A549 (cell line): ENCODE results near the gene MYO1H. TPM values are rescaled to one million over a fixed set of nuclear protein-coding genes. Genes with fewer than 3 reads are reported as not detected.

ENCODE experiments used
- ATAC-seq, 2 experiments: fragments of 200-7000 bp in 1 of 2; fragments of >200 bp in 1 of 2; cut with Nextera tagmentation in 1 of 2; cut with Tn5 transposase in 1 of 2; 3 replicates each; pipeline versions ENCODE4 v1.8.0 to v1.9.1; 2018 to 2020; ENCODE audit warnings: mild to moderate bottlenecking in 1 of 2, moderate library complexity in 1 of 2
- CTCF ChIA-PET: fragments of 300-600 bp; sonication (Branson Sonifier 250); formaldehyde crosslinking; extraction: SDS; loops from one replicate; lab custom pipeline; 2021; ENCODE audit warnings: antibody characterized with exemption, inconsistent platforms; lab: Yijun Ruan, JAX
- POLR2A ChIA-PET: fragments of 350-600 bp; formaldehyde crosslinking; extraction: SDS; loops from one replicate; lab custom pipeline; 2021; ENCODE audit warnings: antibody characterized with exemption, inconsistent platforms; lab: Yijun Ruan, JAX
- DNase-seq, 2 experiments: peaks; one replicate each; pipeline versions ENCODE4 v3.0.0 to v3.0.0-alpha.2; 2011 to 2016; ENCODE audit warnings: low read depth in 1 of 2, low spot score in 1 of 2
- FAIRE-seq: peaks from 2 replicates; lab custom pipeline; 2011; peaks lifted over from hg19 to GRCh38; lab: Jason Lieb, UNC
- H3K27ac ChIP-seq, 2 experiments: fragments of >200 bp; sonication (Bioruptor Twin); formaldehyde crosslinking; 3 replicates each; pipeline ENCODE4 v1.5.1; 2016 to 2017
- H3K4me1 ChIP-seq: fragments of >200 bp; sonication (Bioruptor Twin); formaldehyde crosslinking; 3 replicates; pipeline ENCODE4 v1.6.1; 2016
- H3K4me2 ChIP-seq: fragments of >200 bp; sonication (Bioruptor Twin); formaldehyde crosslinking; 3 replicates; pipeline ENCODE4 v1.6.1; 2016
- H3K4me3 ChIP-seq: fragments of >200 bp; sonication (Bioruptor Twin); formaldehyde crosslinking; 3 replicates; pipeline ENCODE4 v1.5.1; 2016
- H3K9me3 ChIP-seq: fragments of >200 bp; sonication (Bioruptor Twin); formaldehyde crosslinking; 3 replicates; pipeline ENCODE4 v1.6.1; 2016
- ATOH8 ChIP-seq: fragments of 250-450 bp; sonication (Bioruptor Pico); IDR thresholded peaks from 2 replicates; pipeline ENCODE4 v1.5.0; 2020; ENCODE audit warnings: low read depth, mild to moderate bottlenecking, moderate library complexity
- BCL3 ChIP-seq: fragments of >200 bp; sonication (Bioruptor Twin); formaldehyde crosslinking; IDR thresholded peaks from 3 replicates; pipeline ENCODE4 v1.6.1; 2016
- BHLHE40 ChIP-seq: IDR thresholded peaks from 2 replicates; pipeline ENCODE4 v1.6.1; 2012; ENCODE audit warnings: low read depth, low read length, inconsistent platforms
- CEBPB ChIP-seq, 2 experiments: fragments of >200 bp in 1 of 2; sonication (Bioruptor Twin) in 1 of 2; formaldehyde crosslinking in 1 of 2; IDR thresholded peaks; 2 replicates each; pipeline ENCODE4 v1.6.1; 2012 to 2016
- CHD4 ChIP-seq: fragments of 200-600 bp; sonication (generic); IDR thresholded peaks from 2 replicates; pipeline ENCODE4 v1.6.1; 2016; ENCODE audit warnings: antibody characterized with exemption, mild to moderate bottlenecking, borderline replicate concordance
- CTCF ChIP-seq: fragments of >200 bp; sonication (Bioruptor Twin); formaldehyde crosslinking; IDR thresholded peaks from 3 replicates; pipeline ENCODE4 v1.5.1; 2016
- EHMT2 ChIP-seq: fragments of 200-600 bp; sonication (generic); IDR thresholded peaks from 2 replicates; pipeline ENCODE4 v1.6.1; 2016; ENCODE audit warnings: antibody characterized with exemption, low read depth, mild to moderate bottlenecking, moderate library complexity
- ESRRA ChIP-seq: fragments of 150-350 bp; IDR thresholded peaks from 2 replicates; pipeline ENCODE4 v1.6.1; 2014; ENCODE audit warnings: mild to moderate bottlenecking, low read length, borderline replicate concordance
- FOXS1 ChIP-seq: fragments of 250-450 bp; sonication (Bioruptor Pico); IDR thresholded peaks from 2 replicates; pipeline ENCODE4 v1.5.0; 2020; ENCODE audit warnings: mild to moderate bottlenecking, moderate library complexity
- GATA3 ChIP-seq: IDR thresholded peaks from 2 replicates; pipeline ENCODE4 v1.6.1; 2012; ENCODE audit warnings: borderline replicate concordance
- HDAC2 ChIP-seq: fragments of 200-600 bp; sonication (generic); IDR thresholded peaks from 2 replicates; pipeline ENCODE4 v1.6.1; 2016
- HES2 ChIP-seq: fragments of >200 bp; sonication (Bioruptor Twin); formaldehyde crosslinking; IDR thresholded peaks from 2 replicates; pipeline ENCODE4 v1.6.1; 2016
- HEYL ChIP-seq: fragments of 250-450 bp; sonication (Bioruptor Pico); IDR thresholded peaks from 2 replicates; pipeline ENCODE4 v1.8.0; 2021; ENCODE audit warnings: mild to moderate bottlenecking, moderate library complexity
- JUNB ChIP-seq: fragments of >200 bp; sonication (Bioruptor Twin); formaldehyde crosslinking; IDR thresholded peaks from 2 replicates; pipeline ENCODE4 v1.6.1; 2016
- KDM1A ChIP-seq: fragments of 200-600 bp; sonication (generic); IDR thresholded peaks from 2 replicates; pipeline ENCODE4 v1.6.1; 2016; ENCODE audit warnings: low read depth, mild to moderate bottlenecking
- MAFK ChIP-seq: fragments of 450-650 bp; IDR thresholded peaks from 2 replicates; pipeline ENCODE4 v1.6.1; 2014; ENCODE audit not compliant: partially characterized antibody
- NPAS2 ChIP-seq: fragments of 250-450 bp; sonication (Bioruptor Pico); IDR thresholded peaks from 2 replicates; pipeline ENCODE4 v1.8.0; 2022; ENCODE audit warnings: mild to moderate bottlenecking, moderate library complexity, borderline replicate concordance
- POLR2A ChIP-seq: IDR thresholded peaks from 2 replicates; pipeline ENCODE4 v1.6.1; 2012; ENCODE audit warnings: mild to moderate bottlenecking, low read length
- RAD21 ChIP-seq, 2 experiments: fragments of >200 bp in 1 of 2; sonication (Bioruptor Twin) in 1 of 2; formaldehyde crosslinking in 1 of 2; IDR thresholded peaks in 1 of 2; conservative IDR thresholded peaks in 1 of 2; 2 replicates in 1 of 2; 3 replicates in 1 of 2; pipeline ENCODE4 v1.6.1; 2012 to 2018; ENCODE audit warnings: inconsistent platforms in 1 of 2
- RCOR1 ChIP-seq: fragments of 150-350 bp; IDR thresholded peaks from 2 replicates; pipeline ENCODE4 v1.6.1; 2014; ENCODE audit warnings: antibody characterized with exemption, low read length, low read depth
- REST ChIP-seq: fragments of 200-600 bp; sonication (generic); IDR thresholded peaks from 2 replicates; pipeline ENCODE4 v1.6.1; 2016; ENCODE audit warnings: antibody characterized with exemption, mild to moderate bottlenecking, moderate library complexity
- RFX5 ChIP-seq: fragments of 450-650 bp; IDR thresholded peaks from 2 replicates; pipeline ENCODE4 v1.7.1; 2014; ENCODE audit warnings: antibody characterized with exemption, mild to moderate bottlenecking, moderate library complexity
- TFCP2L1 ChIP-seq: fragments of 250-450 bp; sonication (Bioruptor Pico); IDR thresholded peaks from 2 replicates; pipeline ENCODE4 v1.5.0; 2021; ENCODE audit warnings: mild to moderate bottlenecking
- TP53 ChIP-seq: fragments of 250-450 bp; sonication (Bioruptor Pico); IDR thresholded peaks from 2 replicates; pipeline ENCODE4 v1.5.0; 2021; ENCODE audit warnings: mild to moderate bottlenecking, moderate library complexity
- ZFP36 ChIP-seq: fragments of 450-650 bp; IDR thresholded peaks from 2 replicates; pipeline ENCODE4 v1.6.1; 2014; ENCODE audit warnings: borderline replicate concordance; ENCODE audit not compliant: partially characterized antibody
- ZSCAN20 ChIP-seq: fragments of 250-450 bp; sonication (Bioruptor Pico); IDR thresholded peaks from 2 replicates; pipeline ENCODE4 v1.8.0; 2022; ENCODE audit warnings: mild to moderate bottlenecking, moderate library complexity
- WGBS: methylation state at CpG from one replicate; pipeline ENCODE4 v1.1.6; 2017; ENCODE audit errors: missing lambda C conversion rate; 5-methylcytosine and 5-hydroxymethylcytosine counted together
- polyA plus RNA-seq, 4 experiments: library from polyadenylated mRNA; depleted of rRNA in 3 of 4; stranded (reverse); fragments of >200 nt; fragmentation: RNase III in 1 of 4; extraction: RNeasy Plus Mini Kit Qiagen cat#74134 plus additional on column Dnase treatment in 1 of 4; gene quantifications; 2 replicates in 3 of 4; 3 replicates in 1 of 4; pipeline ENCODE4 v1.2.3, GENCODE V29; 2011 to 2017

Gene MYO1H
- polyA plus RNA-seq, 2 of the 4 experiments (the other 2 are of a cell fraction): not detected

GRCh38 chr12:109458771-109459208 is 111.1 kb downstream of the MYO1H start:
- TF ChIP-seq NPAS2 (CRISPR knock-in tag): no peak
- TF ChIP-seq KDM1A: no peak
- TF ChIP-seq HES2: no peak
- no peak for TF ChIP-seq RCOR1
- no peak for TF ChIP-seq GATA3
- TF ChIP-seq MAFK: no peak
- no peak for TF ChIP-seq ATOH8 (CRISPR knock-in tag)
- no peak for TF ChIP-seq CHD4
- TF ChIP-seq EHMT2: no peak
- DNase-seq (no peak), ATAC-seq (no peak), FAIRE-seq (no peak)
- H3K27ac ChIP-seq: no peak overlapping the region
- 84% methylated on average over 6 of the region's 6 CpGs for WGBS
- peaks cover 33% of the 10 kb centered on the region for H3K4me1 ChIP-seq
- ChIA-PET POLR2A (no interaction called here), CTCF (interaction anchor here (1.2 to 1.7 kb wide), 4 partner anchors 9 to 139 kb away, joined by 3 to 4 read pairs (median 4); partner anchors contain the start of genes KCTD10 and UBE3B)
- H3K4me3 ChIP-seq: no peak overlapping the region
- no peaks in the 10 kb centered on the region for H3K9me3 ChIP-seq
- H3K4me2 ChIP-seq: no peak overlapping the region

- no peak for FAIRE-seq
- 83% methylated on average over 6 of the region's 6 CpGs for WGBS
- ATAC-seq: no peak
- CTCF ChIA-PET: interaction anchor here (1.2 to 3.2 kb wide), 2 partner anchors 9 to 31 kb away, joined by 3 to 12 read pairs; no protein-coding TSS in a partner anchor
- Histone ChIP-seq H3K9me3 (no peaks in the 10 kb centered on the region), H3K4me1 (peaks cover 38% of the 10 kb centered on the region), H3K27ac (no peak overlapping the region), H3K4me3 (no peak overlapping the region), H3K4me2 (no peak overlapping the region)
- POLR2A ChIA-PET: no interaction called here
- no peak for TF ChIP-seq JUNB
- no peak for TF ChIP-seq BHLHE40
- no peak for TF ChIP-seq HDAC2
- TF ChIP-seq RFX5: no peak
- TF ChIP-seq CTCF: no peak
- TF ChIP-seq TP53 (CRISPR knock-in tag): no peak
- TF ChIP-seq RCOR1: no peak
- TF ChIP-seq KDM1A: no peak
- no peak for TF ChIP-seq FOXS1 (CRISPR knock-in tag)
- TF ChIP-seq RAD21 (conservative IDR thresholded peaks at IDR 0.05 in 1 of 2, IDR thresholded peaks at IDR 0.05 in 1 of 2): no peak
- TF ChIP-seq TFCP2L1: no peak
- no peak for TF ChIP-seq ESRRA
- DNase-seq: no peak
Observed at GRCh38 chr12:109459247-109459646, 111.5 kb downstream of the MYO1H start.

- POLR2A ChIA-PET: interaction anchor here (1.6 kb wide), 1 partner anchor 17 kb away, joined by 4 read pairs; the partner anchor contains the start of genes KCTD10 and UBE3B
- FAIRE-seq (no peak), DNase-seq (no peak), ATAC-seq (no peak)
- Histone ChIP-seq H3K4me3 (no peak overlapping the region), H3K4me1 (peaks cover 39% of the 10 kb centered on the region), H3K27ac (peak overlapping the region; percentile 33 to 87; a peak in 4 of 6 replicates), H3K4me2 (no peak overlapping the region; the same call in 2 of the 3 replicates), H3K9me3 (no peaks in the 10 kb centered on the region)
- CTCF ChIA-PET: interaction anchor here (3.2 to 3.6 kb wide), 2 partner anchors 10 to 33 kb away, joined by 10 to 12 read pairs; no protein-coding TSS in a partner anchor
- WGBS: 97% methylated on average over 13 of the region's 13 CpGs
- TF ChIP-seq HEYL (CRISPR knock-in tag) (no peak), ZFP36 (no peak), HDAC2 (no peak), REST (no peak), CEBPB (IDR thresholded peaks at IDR 0.05) (no peak), BCL3 (no peak), POLR2A (no peak), ZSCAN20 (no peak)
- TF ChIP-seq, all 56 proteins: peak for 0
Observed at GRCh38 chr12:109460538-109460937, 112.8 kb downstream of the MYO1H start.
